Activated effector memory CD4-positive, alpha-beta T cell treated with Interleukin-2 at 50 U/mL for 16 hours (primary cell): Measurements from ENCODE around the gene WTIP.
"Not testable (repeated sequence)": the region's sequence is repeated elsewhere in the genome, so short reads cannot be mapped to it uniquely, and the experiment has no call there.

Experiments used
- DNase-seq: peaks from one replicate; pipeline ENCODE4 v3.0.0-alpha.2; 2020

The WTIP gene

DNA sequence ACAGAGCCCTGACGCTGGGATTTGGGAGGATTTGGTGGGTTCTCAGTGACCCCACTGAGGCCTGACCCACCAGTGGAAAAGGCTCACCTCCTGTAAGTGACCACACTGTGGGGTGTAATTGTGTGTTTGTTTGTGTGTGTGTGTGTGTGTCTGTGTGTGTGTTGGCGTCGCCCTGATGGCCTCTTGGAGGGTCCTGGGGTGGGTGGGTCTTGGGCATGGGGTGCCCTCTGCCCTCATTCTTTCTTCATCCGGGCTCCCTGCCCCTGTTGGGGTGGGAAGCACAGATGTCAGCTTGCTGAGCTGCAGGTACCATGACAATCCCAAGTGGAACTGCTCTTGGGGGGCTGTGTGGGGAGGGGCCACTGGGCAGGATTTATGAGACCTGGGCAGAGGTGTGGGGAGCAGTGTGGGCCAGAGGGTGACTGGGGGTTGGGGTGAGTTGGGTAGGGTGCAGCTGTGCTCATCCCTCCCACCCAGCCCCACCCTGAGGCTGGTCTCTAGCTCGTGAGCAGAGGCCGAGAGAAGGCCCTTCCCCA lies 22.8 kb downstream of the WTIP start:
- no peak for DNase-seq

GRCh38 chr19:34504809-34505291 lies 23.3 kb downstream of the WTIP start:
- DNase-seq: no peak

DNA sequence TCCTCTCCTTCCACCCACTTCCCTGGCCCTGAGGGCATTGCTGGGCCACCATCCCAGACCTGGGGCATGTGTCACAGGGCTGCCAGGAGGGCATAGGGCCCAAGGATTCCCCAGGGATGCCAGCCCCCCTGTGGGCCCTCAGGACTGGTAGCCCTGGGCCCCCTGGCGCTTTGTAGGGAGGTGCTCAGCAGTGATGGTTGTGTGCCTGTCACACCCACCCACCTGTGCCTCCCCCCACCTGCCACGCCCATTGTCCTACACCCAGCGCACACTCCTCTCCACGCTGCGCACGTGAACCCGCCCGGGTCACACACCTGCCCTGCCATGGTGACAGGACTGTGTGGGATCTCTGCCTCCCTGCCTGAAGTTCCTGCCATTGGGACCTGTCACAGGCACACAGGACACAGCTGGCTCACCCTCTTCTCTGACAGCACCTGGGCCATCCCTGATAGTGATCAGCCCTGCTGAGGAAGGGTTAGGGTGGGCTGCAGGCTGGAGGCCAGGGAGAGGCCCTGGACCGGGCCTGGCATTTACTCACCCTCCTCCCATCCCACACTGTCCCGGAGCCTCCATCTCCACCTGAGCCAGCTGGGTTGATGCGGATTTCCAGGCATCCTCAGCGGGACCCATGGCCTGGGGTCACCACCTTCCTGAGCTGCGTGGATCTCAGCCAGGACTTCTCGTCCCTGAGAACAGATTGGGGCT lies 23.9 kb downstream of the WTIP start:
- no peak for DNase-seq

- DNase-seq: no peak
These were observed 24.4 kb downstream of the WTIP start for GRCh38 chr19:34506026-34506370.

DNA sequence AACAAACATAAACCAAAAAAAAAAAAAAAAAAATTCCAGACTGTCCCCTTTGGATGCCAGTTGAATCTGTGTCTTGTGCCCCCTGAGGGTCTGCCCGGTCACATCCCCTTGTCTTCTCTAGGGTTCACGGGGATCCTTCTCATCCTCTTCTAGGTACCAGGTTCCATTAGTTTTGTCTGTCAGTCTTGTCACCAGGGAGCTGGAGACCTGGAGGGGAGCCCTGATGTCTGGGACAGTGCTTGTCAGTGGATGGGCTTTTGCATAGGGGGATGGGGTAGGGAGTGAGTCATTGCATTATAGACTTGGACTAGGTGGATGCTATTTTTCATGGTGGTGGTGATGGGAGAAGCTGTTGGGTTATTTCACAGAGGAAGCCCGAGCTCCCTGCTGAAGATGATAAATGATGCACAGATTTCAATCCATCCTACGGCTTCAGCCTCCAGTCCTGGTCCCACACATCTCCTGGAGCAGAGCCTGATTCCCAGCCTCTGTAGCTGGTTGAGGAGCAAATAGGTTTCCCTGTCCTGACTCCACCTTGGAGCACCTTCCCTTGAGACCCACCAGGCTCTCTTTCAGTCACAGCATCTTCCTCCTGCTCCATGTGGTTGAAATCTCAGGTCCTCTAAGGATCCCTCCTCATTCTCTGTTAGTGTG lies 26.0 kb downstream of the WTIP start:
- DNase-seq: no peak

DNA sequence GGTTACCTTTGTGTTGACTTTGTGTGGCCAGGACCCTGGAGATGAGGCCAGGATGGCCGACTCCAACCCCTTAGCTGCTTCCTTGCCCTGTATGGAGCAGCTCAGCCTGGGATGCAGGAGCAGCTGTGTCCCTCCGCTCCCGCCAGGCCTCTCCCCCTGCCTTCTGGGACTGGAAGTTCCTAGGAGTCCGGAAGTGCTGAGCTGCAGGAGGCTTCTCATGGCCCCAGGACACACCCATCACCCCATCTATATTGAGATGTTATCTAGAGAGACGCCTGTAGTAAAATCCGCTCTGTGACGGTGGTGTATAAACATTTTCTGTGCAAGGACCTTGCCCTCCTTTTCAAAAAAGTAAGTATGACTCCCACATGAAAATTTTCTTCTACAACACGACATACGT lies 27.0 kb downstream of the WTIP start:
- DNase-seq: no peak

DNA sequence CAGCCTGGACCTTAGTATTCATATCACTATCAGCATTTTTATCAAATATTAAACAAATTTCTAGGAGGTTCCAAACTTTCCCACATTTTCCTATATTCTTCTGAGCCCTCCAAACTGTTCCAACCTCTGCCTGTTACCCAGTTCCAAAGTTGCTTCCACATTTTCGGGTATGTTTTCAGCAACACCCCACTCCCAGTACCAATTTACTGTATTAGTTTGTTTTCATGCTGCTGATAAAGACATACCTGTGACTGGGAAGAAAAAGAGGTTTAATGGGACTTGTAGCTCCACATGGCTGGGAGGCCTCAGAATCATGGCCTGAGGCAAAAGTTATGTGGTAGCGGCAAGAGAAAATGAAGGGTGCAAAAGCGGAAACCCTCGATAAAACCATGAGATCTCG lies 29.3 kb downstream of the WTIP start:
- DNase-seq: not testable (repeated sequence)

DNA sequence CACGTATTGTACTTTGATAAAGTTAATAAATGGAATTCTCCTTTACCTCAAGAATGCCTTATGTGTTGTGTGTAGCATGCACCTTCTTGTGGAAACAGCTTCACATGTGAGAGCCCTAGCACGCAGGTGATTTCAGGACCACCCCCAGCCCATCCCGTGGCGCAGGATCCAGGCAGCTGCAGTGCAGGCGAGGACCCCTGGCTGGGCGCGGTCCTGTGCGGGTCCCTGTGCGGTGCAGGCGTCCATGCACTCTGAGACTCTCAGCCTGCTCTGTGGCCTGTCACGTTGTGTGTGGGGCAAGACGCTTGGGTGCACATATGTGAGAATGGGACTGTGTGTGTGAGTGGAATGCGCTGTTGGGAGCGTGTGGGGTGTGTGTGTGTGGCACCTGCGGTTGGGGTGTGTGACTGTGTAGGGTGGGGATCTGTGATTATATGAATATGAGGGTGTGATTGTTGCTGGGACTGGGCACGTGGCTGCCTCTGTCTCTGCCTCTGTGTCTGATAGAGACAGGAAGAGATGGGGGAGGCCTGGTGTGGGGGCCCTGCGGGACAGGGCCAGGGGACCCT lies 30.8 kb downstream of the WTIP start:
- no peak for DNase-seq

GRCh38 chr19:34513767-34514166 lies 32.2 kb downstream of the WTIP start:
- no peak for DNase-seq

GRCh38 chr19:34519602-34520001 lies 38.0 kb downstream of the WTIP start:
- no peak for DNase-seq

DNA sequence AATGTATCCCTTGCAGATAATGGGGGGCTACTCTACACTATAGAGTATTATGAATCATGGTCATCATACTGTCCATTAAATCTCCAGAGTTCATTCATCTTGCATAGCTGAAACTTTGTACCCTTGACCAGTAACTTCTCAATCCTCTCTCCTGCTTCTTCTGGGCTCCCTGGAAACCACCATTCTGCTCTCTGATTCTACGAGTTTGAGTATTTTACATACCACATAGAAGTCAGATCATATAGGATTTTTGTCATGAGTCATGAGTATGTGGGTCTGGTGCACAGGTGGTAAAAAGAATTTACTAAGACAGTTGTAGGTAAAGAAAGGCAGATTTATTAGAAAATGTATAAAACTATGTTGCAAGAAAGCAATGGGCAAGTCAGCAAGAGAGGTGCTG lies 41.9 kb downstream of the WTIP start:
- no peak for DNase-seq

- DNase-seq: no peak
These were observed 43.4 kb downstream of the WTIP start for GRCh38 chr19:34525001-34525400.

DNA sequence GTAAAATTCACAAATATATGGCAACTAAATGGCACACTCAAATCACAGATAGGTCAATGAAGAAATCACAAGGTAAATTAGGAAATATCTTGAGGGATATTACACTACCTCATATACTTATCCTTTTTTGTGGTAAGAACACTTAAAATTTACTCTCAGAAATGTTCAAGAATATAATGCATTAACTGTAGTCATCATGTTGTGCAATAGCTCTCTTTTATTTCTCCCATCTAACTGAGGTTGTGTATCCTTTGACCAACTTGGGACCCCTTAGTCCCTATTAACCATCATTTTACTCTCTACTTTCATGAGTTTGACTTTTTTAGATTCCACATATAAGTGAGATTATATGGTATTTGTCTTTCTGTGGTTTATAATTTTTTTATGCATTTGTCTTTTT lies 52.6 kb downstream of the WTIP start:
- no peak for DNase-seq

DNA sequence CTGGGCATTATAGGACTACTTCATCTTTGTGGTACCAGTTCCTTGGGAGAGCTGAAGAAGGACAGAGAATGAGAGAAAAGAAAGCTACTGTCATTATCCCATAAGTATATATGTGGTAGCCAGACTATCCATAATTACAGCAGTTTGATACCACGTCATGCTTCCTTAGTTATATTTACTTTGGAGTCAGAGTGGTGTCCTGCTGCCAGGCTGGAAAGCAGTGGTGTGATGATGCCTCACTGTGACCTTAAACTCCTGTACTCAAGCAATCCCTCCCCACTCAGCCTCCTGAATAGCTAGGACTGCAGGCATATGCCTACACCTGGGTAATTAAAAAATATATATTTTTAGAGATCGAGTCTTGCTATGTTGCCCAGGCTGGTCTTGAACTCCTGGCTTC lies 57.8 kb downstream of the WTIP start:
- DNase-seq: no peak

DNA sequence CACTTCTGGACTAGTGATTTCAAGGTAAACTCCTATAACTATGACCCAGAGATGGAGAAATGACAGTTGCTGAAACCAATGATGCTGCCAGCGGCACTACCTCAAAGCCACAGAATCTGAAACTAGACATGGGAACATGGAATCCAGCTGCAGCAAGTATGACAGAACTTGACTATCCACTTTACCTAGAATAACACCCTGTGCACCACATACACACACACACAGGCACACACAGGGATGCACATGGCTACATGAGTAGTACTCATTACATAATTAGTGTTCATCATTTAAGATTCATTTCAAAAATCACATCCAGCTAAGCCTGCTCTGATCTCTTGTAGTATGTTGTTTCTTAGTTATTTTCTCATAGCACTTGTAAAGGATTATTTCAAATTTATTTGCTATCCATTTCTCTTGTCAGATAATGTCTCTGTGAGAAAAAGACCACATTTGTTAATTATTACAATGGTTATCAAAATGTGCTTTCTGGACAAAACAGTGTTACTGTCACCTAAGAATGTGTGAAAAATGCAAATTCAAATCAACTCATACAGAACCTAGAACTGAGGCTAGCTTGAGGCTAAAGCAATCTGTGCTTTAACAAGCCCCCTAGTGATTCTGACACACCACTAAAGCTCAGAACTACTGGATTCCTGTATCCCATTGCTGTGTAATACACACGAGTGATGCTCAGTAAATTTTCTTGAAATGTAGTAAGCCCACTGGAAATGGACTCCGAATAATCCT lies 59.4 kb downstream of the WTIP start:
- no peak for DNase-seq

GRCh38 chr19:34549833-34550232 lies 68.3 kb downstream of the WTIP start:
- no peak for DNase-seq

GRCh38 chr19:34555447-34555846 lies 73.9 kb downstream of the WTIP start:
- no peak for DNase-seq

DNA sequence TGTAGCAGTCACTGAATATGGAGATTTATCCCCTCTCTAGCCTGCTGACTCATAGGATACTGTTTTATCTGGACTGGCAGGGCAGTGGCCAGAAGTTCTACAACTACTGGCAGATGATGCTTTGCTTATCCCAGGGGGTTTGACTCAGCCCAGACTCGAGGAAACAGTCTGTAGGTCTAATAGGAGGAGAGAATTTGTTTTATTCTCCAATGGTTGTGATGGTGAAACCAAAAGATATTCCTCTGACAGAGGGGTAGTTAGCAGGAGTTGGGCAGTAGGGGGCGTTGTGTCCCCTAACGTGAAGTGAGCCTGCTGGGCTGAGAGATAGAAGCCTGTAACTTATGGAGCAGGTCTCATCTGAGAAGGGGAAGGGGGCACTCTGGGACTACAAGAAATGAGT lies 74.9 kb downstream of the WTIP start:
- DNase-seq: no peak

GRCh38 chr19:34559045-34559444 lies 77.5 kb downstream of the WTIP start:
- DNase-seq: no peak

- no peak for DNase-seq
These were observed 78.7 kb downstream of the WTIP start for GRCh38 chr19:34560229-34560628.
